Immature natural killer cell (primary cell): ENCODE data around the gene RGS6. TPM values are rescaled to one million over a fixed set of nuclear protein-coding genes. Genes with fewer than 3 reads are reported as not detected.

Source experiments
- DNase-seq, 3 donors: peaks; one replicate each; pipeline ENCODE4 v3.0.0; 2022; ENCODE audit warnings: mixed read lengths in 1 of 3
- H3K27ac Mint-ChIP-seq, 6 donors: one replicate each; pipeline ENCODE4 v1.8.0; 2020; ENCODE audit warnings: mixed read lengths in 6 of 6, mild to moderate bottlenecking in 5 of 6, inconsistent platforms in 4 of 6, moderate library complexity in 3 of 6
- H3K27me3 Mint-ChIP-seq, 3 donors: one replicate each; pipeline ENCODE4 v1.8.0; 2020 to 2021; ENCODE audit warnings: low read depth in 3 of 3, mild to moderate bottlenecking in 3 of 3, mixed read lengths in 3 of 3, moderate library complexity in 3 of 3, inconsistent platforms in 1 of 3
- H3K36me3 Mint-ChIP-seq, 3 donors: one replicate each; pipeline ENCODE4 v1.8.0; 2020; ENCODE audit warnings: mixed read lengths in 3 of 3, inconsistent platforms in 2 of 3, mild to moderate bottlenecking in 2 of 3
- H3K4me1 Mint-ChIP-seq, 2 donors: one replicate each; pipeline ENCODE4 v1.8.0; 2020; ENCODE audit warnings: inconsistent platforms in 2 of 2, mild to moderate bottlenecking in 2 of 2, mixed read lengths in 2 of 2, moderate library complexity in 1 of 2
- H3K4me3 Mint-ChIP-seq, 5 donors: one replicate each; pipeline ENCODE4 v1.8.0; 2020; ENCODE audit warnings: mild to moderate bottlenecking in 5 of 5, mixed read lengths in 5 of 5, inconsistent platforms in 3 of 5, moderate library complexity in 3 of 5
- H3K9me3 Mint-ChIP-seq, 6 donors: one replicate each; pipeline ENCODE4 v1.8.0; 2020; ENCODE audit warnings: mild to moderate bottlenecking in 6 of 6, mixed read lengths in 6 of 6, inconsistent platforms in 4 of 6, moderate library complexity in 3 of 6
- polyA plus RNA-seq, 3 donors: library from polyadenylated mRNA; unstranded; fragments of 300-500 nt; fragmentation: Illumina TruSeq; gene quantifications; one replicate each; pipeline ENCODE4 v1.2.3, GENCODE V29; 2021

Gene RGS6
- polyA plus RNA-seq, 3 donors from 2014 or later, result 0.34 to 0.37 TPM; not detected in 1

DNA sequence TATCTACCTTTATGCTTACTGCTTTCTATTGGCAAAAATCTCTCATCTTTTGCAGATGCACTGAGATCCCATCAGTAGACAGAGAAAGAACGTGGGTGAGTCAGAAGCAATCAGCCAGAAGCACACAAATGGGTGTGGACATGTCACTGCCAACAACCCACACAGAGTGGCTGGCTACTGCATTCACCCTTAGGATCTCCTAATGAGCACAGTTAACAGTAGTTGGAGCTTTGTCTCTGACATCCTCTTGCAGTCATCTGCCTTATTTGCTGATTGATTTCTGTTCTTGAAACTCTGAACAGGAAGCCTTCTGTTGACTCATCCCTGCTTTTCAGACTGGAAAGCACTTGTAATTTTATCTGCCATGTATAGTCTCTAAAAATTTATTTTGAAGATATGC lies 117.2 kb downstream of the RGS6 start:
- Mint-ChIP-seq H3K36me3 (no peaks in the 10 kb centered on the region), H3K4me3 (no peak overlapping the region), H3K9me3 (no peaks in the 10 kb centered on the region), H3K4me1 (no peaks in the 10 kb centered on the region), H3K27me3 (peaks cover 3 to 4% (median 4%) of the 10 kb centered on the region in 3 donors), H3K27ac (no peak overlapping the region)
- DNase-seq, result no peak

DNA sequence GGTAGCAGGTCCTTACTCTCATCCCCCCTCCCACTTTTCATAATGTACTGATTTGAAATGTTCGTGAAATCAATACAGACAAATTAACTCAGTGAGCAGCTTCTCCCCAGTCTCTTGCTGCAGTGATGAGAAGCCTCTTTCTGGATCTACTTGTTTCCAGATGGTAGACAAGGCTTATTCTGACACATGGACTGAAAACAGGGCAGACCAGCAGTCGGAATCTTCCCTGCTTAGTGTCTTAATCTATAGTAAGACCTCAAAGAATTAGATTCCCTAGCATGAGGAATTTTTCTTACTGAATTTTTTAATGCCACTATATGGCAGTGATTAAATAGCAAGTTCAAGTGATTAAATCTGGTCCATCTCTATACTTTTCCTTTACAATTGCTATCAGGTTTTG lies 120.1 kb downstream of the RGS6 start:
- DNase-seq, result no peak
- no peaks in the 10 kb centered on the region for H3K4me1 Mint-ChIP-seq
- H3K9me3 Mint-ChIP-seq, result no peaks in the 10 kb centered on the region
- no peaks in the 10 kb centered on the region for H3K36me3 Mint-ChIP-seq
- no peak overlapping the region for H3K27ac Mint-ChIP-seq
- H3K4me3 Mint-ChIP-seq, result no peak overlapping the region
- H3K27me3 Mint-ChIP-seq, result peaks cover 2 to 6% (median 4%) of the 10 kb centered on the region in 3 donors

GRCh38 chr14:72053651-72054050 lies 121.4 kb downstream of the RGS6 start:
- Mint-ChIP-seq H3K4me3 (no peak overlapping the region), H3K36me3 (no peaks in the 10 kb centered on the region), H3K27me3 (peaks cover 0 to 6% (median 4%) of the 10 kb centered on the region in 3 donors), H3K27ac (no peak overlapping the region), H3K4me1 (no peaks in the 10 kb centered on the region), H3K9me3 (no peaks in the 10 kb centered on the region)
- no peak for DNase-seq

DNA sequence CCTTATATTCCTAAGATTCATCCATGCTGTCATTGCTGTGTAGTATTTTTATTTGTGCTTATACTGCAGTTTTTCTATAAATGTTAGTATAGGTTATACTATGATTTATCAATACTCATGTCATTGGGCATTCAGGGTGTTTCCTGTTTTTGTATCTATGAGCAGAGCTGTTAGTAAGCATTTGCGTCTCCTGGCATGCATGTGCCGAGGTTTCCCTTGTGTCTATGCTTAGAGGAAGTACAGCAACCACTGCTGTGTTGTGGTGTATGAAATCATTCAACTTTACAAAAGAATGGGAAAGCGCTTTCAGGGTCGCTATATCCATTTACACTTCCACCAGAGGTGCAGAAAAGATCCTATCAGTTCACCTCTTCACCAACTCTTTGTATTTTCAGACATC lies 122.7 kb downstream of the RGS6 start:
- Mint-ChIP-seq H3K9me3 (no peaks in the 10 kb centered on the region), H3K27ac (no peak overlapping the region), H3K36me3 (no peaks in the 10 kb centered on the region), H3K27me3 (peaks cover 0 to 8% (median 1%) of the 10 kb centered on the region in 3 donors), H3K4me3 (no peak overlapping the region), H3K4me1 (no peaks in the 10 kb centered on the region)
- no peak for DNase-seq

DNA sequence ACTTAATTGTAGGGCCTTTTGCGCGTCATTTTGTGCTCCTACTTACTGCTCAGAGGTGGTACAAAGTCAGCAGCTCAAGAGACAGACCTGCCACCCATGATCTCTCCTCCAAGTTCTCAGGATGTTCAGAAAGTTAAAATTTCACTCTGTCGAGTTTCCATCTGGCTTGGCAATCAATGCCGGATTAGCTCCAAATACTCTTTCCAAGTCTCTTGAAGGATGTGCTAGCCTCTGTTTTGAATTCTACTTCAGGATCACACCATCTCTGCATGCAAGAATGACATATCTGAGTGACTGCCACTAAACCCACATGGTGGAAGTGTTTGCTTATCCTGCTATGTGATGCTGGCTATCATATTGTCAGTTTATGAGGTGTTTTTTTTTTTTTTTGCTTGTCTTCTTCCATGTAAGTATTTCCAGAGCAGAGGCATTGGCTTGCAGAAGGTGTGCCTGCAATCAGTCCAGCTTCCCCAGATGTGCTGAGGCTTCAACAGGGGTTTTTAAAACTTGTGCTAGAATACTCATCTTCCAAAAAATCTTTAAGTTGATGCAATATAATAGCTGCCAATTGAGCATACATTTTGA lies 125.6 kb downstream of the RGS6 start:
- Mint-ChIP-seq H3K9me3 (no peaks in the 10 kb centered on the region), H3K4me1 (no peaks in the 10 kb centered on the region), H3K27me3 (peaks cover 1 to 11% (median 2%) of the 10 kb centered on the region in 3 donors), H3K4me3 (no peak overlapping the region), H3K27ac (no peak overlapping the region), H3K36me3 (no peaks in the 10 kb centered on the region)
- DNase-seq, result no peak

DNA sequence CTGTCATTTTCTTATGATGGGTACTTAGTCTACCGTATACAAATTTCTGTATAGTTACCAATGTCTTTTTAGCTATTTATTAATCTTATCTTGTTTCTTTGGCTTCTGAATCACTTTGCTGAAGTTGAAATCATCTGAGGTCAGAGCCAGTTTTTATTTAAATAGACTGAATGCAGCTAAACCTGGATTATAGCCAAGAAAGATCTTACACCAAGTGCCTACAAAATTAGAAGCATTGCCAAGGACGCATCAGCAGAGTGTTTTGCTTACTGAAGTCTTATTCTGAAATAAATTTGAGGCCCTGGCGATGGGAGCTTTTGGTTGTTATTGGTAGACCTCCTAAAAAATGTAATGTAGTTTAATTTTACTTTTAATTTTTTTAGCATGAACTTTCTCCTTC lies 128.2 kb downstream of the RGS6 start:
- H3K4me1 Mint-ChIP-seq, result no peaks in the 10 kb centered on the region
- H3K9me3 Mint-ChIP-seq, result no peaks in the 10 kb centered on the region
- no peak overlapping the region for H3K27ac Mint-ChIP-seq
- H3K4me3 Mint-ChIP-seq, result no peak overlapping the region
- H3K36me3 Mint-ChIP-seq, result no peaks in the 10 kb centered on the region
- peaks cover 1 to 5% (median 3%) of the 10 kb centered on the region in 3 donors for H3K27me3 Mint-ChIP-seq
- DNase-seq, result no peak

DNA sequence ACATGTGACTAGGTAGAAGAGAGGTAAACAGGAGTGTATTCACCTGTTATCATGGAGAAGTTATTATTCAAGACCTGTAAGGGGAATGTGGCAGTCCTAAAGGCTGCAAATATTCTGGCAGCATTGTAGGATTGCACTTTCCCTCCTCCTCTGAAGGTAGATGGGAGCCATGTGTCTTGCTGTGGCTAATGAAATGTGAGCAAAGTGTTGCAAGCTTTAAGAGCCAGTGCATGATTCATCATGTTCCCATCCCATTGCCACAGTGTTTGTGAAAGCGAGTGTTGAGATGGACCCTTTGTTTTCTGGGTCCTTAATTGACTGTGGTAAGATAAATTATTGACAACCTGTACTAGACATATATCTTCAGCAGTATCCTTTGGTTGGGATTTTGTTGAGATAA lies 128.7 kb downstream of the RGS6 start:
- Mint-ChIP-seq H3K9me3 (no peaks in the 10 kb centered on the region), H3K4me1 (no peaks in the 10 kb centered on the region), H3K27ac (no peak overlapping the region), H3K4me3 (no peak overlapping the region), H3K36me3 (no peaks in the 10 kb centered on the region), H3K27me3 (peaks cover 1 to 5% (median 3%) of the 10 kb centered on the region in 3 donors)
- no peak for DNase-seq

- Mint-ChIP-seq H3K9me3 (no peaks in the 10 kb centered on the region), H3K4me3 (no peak overlapping the region)
- no peak for DNase-seq
Measured at GRCh38 chr14:72061718-72062117, 129.5 kb downstream of the RGS6 start.

GRCh38 chr14:72063761-72064282 lies 131.6 kb downstream of the RGS6 start:
- no peaks in the 10 kb centered on the region for H3K36me3 Mint-ChIP-seq
- H3K9me3 Mint-ChIP-seq, result no peaks in the 10 kb centered on the region
- no peak overlapping the region for H3K4me3 Mint-ChIP-seq
- no peak for DNase-seq
- no peaks in the 10 kb centered on the region for H3K4me1 Mint-ChIP-seq
- no peak overlapping the region for H3K27ac Mint-ChIP-seq
- peaks cover 1 to 9% (median 3%) of the 10 kb centered on the region in 3 donors for H3K27me3 Mint-ChIP-seq

More at GRCh38 chr14:72061718-72062117, 129.5 kb downstream of the RGS6 start:
- H3K36me3 Mint-ChIP-seq, result no peaks in the 10 kb centered on the region
- no peak overlapping the region for H3K27ac Mint-ChIP-seq
- no peaks in the 10 kb centered on the region for H3K4me1 Mint-ChIP-seq
- peaks cover 1 to 5% (median 3%) of the 10 kb centered on the region in 3 donors for H3K27me3 Mint-ChIP-seq

- H3K27ac Mint-ChIP-seq, result no peak overlapping the region
- H3K36me3 Mint-ChIP-seq, result no peaks in the 10 kb centered on the region
- H3K9me3 Mint-ChIP-seq, result no peaks in the 10 kb centered on the region
- H3K27me3 Mint-ChIP-seq, result peaks cover 1 to 8% (median 3%) of the 10 kb centered on the region in 3 donors
- H3K4me1 Mint-ChIP-seq, result no peaks in the 10 kb centered on the region
- no peak overlapping the region for H3K4me3 Mint-ChIP-seq
- no peak for DNase-seq
Measured at GRCh38 chr14:72064501-72064900, 132.3 kb downstream of the RGS6 start.

DNA sequence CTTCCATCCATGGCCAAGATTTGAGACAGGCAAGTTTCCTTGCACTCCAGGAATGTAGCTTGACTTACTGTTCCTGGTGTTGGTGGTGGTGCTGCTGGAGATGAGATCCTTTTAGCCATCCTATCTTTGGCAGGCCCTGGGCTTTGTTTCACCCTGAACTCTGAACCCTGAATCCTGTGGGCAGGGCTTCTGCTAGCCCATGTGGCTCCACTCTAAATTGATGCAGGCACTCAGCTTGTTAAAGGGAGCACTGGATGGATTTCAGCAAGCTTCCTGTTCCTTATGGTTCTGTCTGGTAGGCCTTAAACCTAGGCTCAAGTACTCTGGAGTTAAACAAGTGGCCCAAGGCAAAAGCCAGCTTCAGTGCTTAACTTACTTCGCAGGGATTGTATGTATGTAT lies 138.2 kb downstream of the RGS6 start:
- no peak overlapping the region for H3K27ac Mint-ChIP-seq
- H3K27me3 Mint-ChIP-seq, result peaks cover 0 to 5% (median 0%) of the 10 kb centered on the region in 3 donors
- H3K4me3 Mint-ChIP-seq, result no peak overlapping the region

DNA sequence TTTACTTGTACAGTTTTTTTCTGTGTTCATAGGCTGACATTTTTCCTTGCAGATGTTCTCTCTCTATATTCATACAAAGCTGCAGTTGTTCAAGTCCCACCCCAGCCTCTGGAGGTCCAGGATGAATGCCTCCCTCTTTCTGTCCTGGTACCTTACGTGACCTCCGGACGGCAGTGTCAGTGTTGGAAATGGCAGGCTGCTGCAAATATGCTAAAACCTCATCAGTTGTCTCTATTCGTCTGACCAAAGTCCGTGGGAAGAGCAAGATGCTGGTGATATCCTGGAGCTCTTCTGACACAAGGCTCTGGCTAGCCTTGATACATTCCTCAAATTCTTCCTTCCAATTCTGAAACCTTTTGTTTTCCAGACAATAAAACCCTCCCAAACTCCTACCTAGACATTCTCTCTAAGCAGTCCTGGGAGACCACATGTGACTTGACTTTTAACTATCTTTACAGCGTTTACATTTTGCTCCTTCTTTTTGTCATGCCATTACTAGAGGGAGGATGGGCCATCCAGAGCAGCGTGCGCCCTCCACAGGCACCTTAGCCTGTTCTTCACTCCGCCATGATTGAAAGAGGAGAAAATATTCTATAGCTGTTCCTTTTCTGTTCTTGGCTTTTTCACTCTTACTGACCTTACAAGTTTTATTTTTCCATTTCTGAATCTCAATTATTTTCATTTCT lies 143.6 kb downstream of the RGS6 start:
- H3K4me1 Mint-ChIP-seq, result no peaks in the 10 kb centered on the region
- peaks cover 0 to 2% (median 0%) of the 10 kb centered on the region in 6 donors for H3K9me3 Mint-ChIP-seq
- DNase-seq, result no peak
- no peak overlapping the region for H3K27ac Mint-ChIP-seq
- no peaks in the 10 kb centered on the region for H3K36me3 Mint-ChIP-seq
- peaks cover 0 to 6% (median 3%) of the 10 kb centered on the region in 3 donors for H3K27me3 Mint-ChIP-seq
- H3K4me3 Mint-ChIP-seq, result no peak overlapping the region

More for the DNA sequence above, 138.2 kb downstream of the RGS6 start:
- no peak for DNase-seq
- H3K36me3 Mint-ChIP-seq, result no peaks in the 10 kb centered on the region
- no peaks in the 10 kb centered on the region for H3K4me1 Mint-ChIP-seq
- no peaks in the 10 kb centered on the region for H3K9me3 Mint-ChIP-seq

- Mint-ChIP-seq H3K4me1 (no peaks in the 10 kb centered on the region), H3K27me3 (peaks cover 2 to 6% (median 3%) of the 10 kb centered on the region in 3 donors), H3K27ac (no peak overlapping the region), H3K36me3 (no peaks in the 10 kb centered on the region), H3K4me3 (no peak overlapping the region), H3K9me3 (peaks cover 0 to 2% (median 0%) of the 10 kb centered on the region in 6 donors)
- DNase-seq, result no peak
Measured at GRCh38 chr14:72081137-72081536, 148.9 kb downstream of the RGS6 start.

GRCh38 chr14:72084935-72085334 lies 152.7 kb downstream of the RGS6 start:
- H3K36me3 Mint-ChIP-seq, result no peaks in the 10 kb centered on the region
- no peaks in the 10 kb centered on the region for H3K4me1 Mint-ChIP-seq
- H3K27me3 Mint-ChIP-seq, result peaks cover 0 to 6% (median 2%) of the 10 kb centered on the region in 3 donors
- H3K9me3 Mint-ChIP-seq, result no peaks in the 10 kb centered on the region
- H3K27ac Mint-ChIP-seq, result no peak overlapping the region
- no peak for DNase-seq
- no peak overlapping the region for H3K4me3 Mint-ChIP-seq
